Measurements from ENCODE around the gene SELENOF.

SELENOF gene

GRCh38 chr1:86913896-86914600, at the start of gene SELENOF:
Gene SELENOF, minus strand, starts transcription at chr1:86914126. Its CDS starts 15 bp downstream, at chr1:86914111.
- DNase-seq, result peak; percentile 99

DNA sequence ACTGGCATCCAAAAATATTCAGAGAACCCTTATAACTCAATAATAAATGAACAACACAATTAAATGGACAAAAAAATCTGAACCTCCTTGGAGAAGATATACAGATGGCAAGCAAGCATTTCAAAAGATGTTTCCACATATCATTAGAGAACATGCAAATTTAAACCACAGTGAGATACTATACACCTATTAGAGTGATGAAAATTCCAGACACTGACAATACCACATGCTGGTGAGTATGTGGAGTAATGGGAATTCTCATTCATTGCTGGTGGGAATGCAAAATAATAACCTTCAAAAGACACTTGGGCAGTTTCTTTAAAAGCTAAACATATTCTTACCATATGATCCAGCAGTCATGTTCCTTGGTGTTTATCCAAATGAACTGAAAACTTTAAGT, 46.6 kb upstream of the SELENOF start:
- DNase-seq, result no peak

GRCh38 chr1:86957221-86957620, 43.3 kb upstream of the SELENOF start:
- DNase-seq, result no peak

- no peak for DNase-seq
Measured at GRCh38 chr1:86956221-86956620, 42.3 kb upstream of the SELENOF start.

GRCh38 chr1:86955678-86956077, 41.8 kb upstream of the SELENOF start:
- DNase-seq, result no peak

- no peak for DNase-seq
Measured at GRCh38 chr1:86953167-86953566, 39.2 kb upstream of the SELENOF start.

- no peak for DNase-seq
Measured at GRCh38 chr1:86951430-86951829, 37.5 kb upstream of the SELENOF start.

DNA sequence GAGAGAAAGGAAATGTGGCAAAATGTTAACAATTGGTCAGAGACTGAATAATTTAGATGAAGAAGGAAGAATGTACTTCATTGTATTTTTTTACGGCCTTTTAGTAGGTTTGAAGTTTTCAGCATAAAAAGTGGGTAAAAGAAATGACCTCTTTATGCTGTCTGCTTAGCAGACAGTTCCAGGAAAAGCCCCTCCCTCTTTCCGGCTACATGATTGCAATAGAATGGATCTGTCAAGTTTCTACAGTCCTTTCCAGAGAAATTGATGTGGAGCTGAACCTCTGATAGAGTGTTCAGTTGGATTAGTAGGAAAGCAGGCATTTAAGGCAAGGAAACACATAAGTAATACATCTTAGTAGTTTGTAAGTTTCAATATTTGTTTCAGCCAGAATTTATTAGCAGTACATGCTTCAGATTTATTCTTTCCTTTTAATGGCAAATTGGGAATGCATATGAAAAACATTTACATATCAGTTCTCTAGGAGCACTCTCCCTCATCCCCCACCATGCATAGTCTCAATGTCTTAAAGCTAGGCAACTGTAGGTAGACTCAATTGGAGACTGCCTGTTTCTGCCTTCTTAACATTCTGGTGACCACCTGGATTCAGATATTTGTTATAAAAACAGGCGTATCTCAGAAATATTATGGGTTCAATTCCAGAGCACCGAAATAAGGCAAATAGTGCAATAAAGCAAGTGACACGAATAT, 36.9 kb upstream of the SELENOF start:
- no peak for DNase-seq

GRCh38 chr1:86948212-86948611, 34.3 kb upstream of the SELENOF start:
- DNase-seq, result no peak

GRCh38 chr1:86942743-86943142, 28.8 kb upstream of the SELENOF start:
- no peak for DNase-seq

DNA sequence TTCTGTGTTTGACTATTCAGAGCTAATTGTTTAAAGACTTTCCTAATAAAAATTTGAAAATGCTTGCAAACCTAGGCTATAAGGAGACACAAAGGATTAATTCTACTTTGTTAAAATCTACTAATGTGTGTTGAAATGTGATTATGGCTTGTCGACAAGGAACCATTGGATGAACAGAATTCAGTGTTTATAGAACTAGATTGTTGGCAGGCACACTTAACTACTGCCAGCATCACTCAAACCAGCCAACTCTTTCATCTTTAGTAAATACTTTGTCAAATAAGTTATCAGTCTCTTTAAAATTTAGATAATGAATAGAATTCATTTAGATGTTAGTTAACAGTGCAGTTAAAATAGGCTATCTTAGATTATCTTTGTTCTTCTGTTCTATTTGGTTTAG, 28.1 kb upstream of the SELENOF start:
- no peak for DNase-seq

GRCh38 chr1:86940599-86940998, 26.7 kb upstream of the SELENOF start:
- DNase-seq, result no peak

DNA sequence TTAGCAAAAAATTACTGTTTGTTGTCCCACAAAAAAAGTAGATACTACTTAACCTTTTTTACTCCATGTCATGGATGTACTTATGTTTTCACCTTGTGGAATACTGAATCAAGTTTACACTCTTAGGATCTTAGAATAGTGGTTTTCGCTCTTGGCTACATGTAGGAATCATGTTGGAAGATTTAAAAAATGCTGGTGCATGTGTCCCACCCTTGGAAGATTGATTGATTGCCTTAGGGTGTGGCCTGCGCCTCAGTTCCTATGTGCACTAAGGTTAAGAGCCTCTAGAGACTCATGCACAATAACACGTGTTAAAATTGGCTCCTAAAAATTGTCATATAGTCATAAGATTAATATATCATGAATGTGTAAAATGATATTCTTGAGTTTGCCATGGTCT, 25.5 kb upstream of the SELENOF start:
- no peak for DNase-seq

DNA sequence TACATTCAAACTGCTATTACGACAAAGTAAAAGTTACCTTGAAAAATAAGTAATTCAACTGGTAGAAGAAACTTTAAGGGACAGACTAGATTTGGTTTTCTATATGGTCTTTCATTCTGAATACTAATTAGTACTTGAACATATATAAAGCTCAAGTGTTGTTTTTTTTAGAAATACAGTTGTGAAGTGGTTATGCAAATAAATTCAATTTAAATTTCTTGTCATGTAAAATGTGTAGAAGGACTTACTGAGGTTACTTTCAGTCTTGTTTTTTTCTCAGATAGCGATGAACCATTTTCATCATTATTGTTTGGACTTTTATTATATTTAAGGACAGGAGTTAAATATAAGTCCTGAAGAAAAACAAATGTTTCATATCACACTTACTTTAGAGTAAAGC, 24.9 kb upstream of the SELENOF start:
- DNase-seq, result no peak

GRCh38 chr1:86938450-86938849, 24.5 kb upstream of the SELENOF start:
- DNase-seq, result no peak

GRCh38 chr1:86933562-86934377, 19.8 kb upstream of the SELENOF start:
- DNase-seq, result no peak

GRCh38 chr1:86933051-86933450, 19.1 kb upstream of the SELENOF start:
- no peak for DNase-seq

- DNase-seq, result no peak
Measured at GRCh38 chr1:86928819-86929218, 14.9 kb upstream of the SELENOF start.

GRCh38 chr1:86926883-86927282, 13.0 kb upstream of the SELENOF start:
- DNase-seq, result no peak

DNA sequence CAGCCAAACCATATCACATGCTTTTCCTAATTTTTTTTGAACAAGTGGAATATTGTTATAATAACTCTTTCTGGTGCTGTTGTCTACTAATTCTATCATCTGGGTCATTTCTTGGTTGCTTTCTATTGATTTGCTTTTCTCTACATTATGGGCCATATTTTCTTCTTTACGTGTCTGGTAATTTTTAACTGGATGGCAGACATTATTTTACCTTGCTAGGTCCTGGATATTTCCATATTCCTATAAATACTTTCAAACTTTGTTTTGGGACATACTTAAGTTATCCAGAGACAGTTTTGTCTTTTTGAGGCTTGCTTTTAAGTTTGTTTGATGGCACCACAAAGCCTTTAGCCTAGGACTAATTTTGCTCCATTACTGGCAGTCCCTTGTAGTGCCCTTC, 11.8 kb upstream of the SELENOF start:
- DNase-seq, result no peak

GRCh38 chr1:86924324-86924960, 10.5 kb upstream of the SELENOF start:
- DNase-seq, result no peak

DNA sequence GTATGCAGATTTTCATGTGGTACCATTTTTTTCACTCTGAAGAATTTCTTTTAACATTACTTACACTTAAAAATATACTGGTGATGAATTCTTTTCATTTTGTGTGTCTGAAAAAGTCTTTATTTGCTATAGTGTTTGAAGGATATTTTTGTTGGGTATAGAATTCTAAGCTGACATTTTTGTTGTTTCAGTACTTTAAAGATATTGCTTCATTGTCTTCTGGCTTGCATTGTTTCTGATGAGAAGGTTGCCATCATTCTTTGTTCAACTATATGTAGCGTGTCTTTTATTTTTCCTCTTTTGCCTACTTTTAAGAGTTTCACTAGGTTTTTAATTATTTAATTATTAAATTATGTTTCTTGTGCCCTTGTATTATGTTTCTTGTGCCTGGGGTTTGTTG, 8.5 kb upstream of the SELENOF start:
- DNase-seq, result no peak

DNA sequence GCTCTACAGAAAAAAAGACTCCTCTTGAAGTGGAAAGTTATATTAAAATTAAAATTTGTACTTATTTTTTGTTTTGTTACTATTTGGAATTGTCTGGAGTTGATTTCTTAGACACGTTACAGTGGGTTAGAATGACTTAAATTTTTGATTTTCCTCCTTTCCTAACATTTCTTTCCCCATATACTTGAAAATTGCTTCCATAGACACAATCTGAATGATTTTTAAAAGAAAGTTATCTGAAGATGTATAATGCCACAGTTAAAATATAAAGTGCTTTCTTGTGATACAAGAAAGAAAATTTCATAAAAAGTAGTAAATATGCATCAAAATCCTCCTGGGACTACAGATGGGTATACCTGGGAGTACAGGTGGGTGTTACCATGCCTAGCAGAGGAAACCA, 2.8 kb upstream of the SELENOF start:
- DNase-seq, result no peak
